GM18526 (cell line): ENCODE data around the gene TNFAIP1.

Experiments used
- POLR2A ChIP-seq: IDR thresholded peaks from 3 replicates; pipeline ENCODE4 v1.6.1; 2011; ENCODE audit not compliant: insufficient read length; ENCODE audit errors: extremely low read depth

TNFAIP1 gene

GRCh38 chr17:28335959-28336871 is 654 bp downstream of the TNFAIP1 start:
- no peak for TF ChIP-seq POLR2A

- no peak for TF ChIP-seq POLR2A
These were observed 2.7 kb downstream of the TNFAIP1 start for GRCh38 chr17:28338056-28338768.

- TF ChIP-seq POLR2A = no peak
These were observed 3.9 kb downstream of the TNFAIP1 start for GRCh38 chr17:28339431-28339830.

GRCh38 chr17:28340374-28340773 is 4.8 kb downstream of the TNFAIP1 start:
- TF ChIP-seq POLR2A = no peak

- no peak for TF ChIP-seq POLR2A
These were observed 6.0 kb downstream of the TNFAIP1 start for GRCh38 chr17:28341516-28341915.

GRCh38 chr17:28342313-28342712 is 6.8 kb downstream of the TNFAIP1 start:
- TF ChIP-seq POLR2A = no peak

GRCh38 chr17:28343491-28343932 is 8.0 kb downstream of the TNFAIP1 start:
- no peak for TF ChIP-seq POLR2A

GRCh38 chr17:28344011-28344410 is 8.4 kb downstream of the TNFAIP1 start:
- TF ChIP-seq POLR2A = no peak

- no peak for TF ChIP-seq POLR2A
These were observed 8.9 kb downstream of the TNFAIP1 start for GRCh38 chr17:28344435-28344901.

- no peak for TF ChIP-seq POLR2A
These were observed 10.0 kb downstream of the TNFAIP1 start for GRCh38 chr17:28345419-28346198.

- no peak for TF ChIP-seq POLR2A
These were observed 10.6 kb downstream of the TNFAIP1 start for GRCh38 chr17:28346199-28346580.

- no peak for TF ChIP-seq POLR2A
These were observed 11.2 kb downstream of the TNFAIP1 start for GRCh38 chr17:28346746-28347246.

- TF ChIP-seq POLR2A = no peak
These were observed 11.8 kb downstream of the TNFAIP1 start for GRCh38 chr17:28347261-28347891.

- no peak for TF ChIP-seq POLR2A
These were observed 13.4 kb downstream of the TNFAIP1 start for GRCh38 chr17:28348979-28349378.

- no peak for TF ChIP-seq POLR2A
These were observed 14.7 kb downstream of the TNFAIP1 start for GRCh38 chr17:28350271-28350670.
